ENCODE measurements around the gene PRMT1.

PRMT1 gene

DNA sequence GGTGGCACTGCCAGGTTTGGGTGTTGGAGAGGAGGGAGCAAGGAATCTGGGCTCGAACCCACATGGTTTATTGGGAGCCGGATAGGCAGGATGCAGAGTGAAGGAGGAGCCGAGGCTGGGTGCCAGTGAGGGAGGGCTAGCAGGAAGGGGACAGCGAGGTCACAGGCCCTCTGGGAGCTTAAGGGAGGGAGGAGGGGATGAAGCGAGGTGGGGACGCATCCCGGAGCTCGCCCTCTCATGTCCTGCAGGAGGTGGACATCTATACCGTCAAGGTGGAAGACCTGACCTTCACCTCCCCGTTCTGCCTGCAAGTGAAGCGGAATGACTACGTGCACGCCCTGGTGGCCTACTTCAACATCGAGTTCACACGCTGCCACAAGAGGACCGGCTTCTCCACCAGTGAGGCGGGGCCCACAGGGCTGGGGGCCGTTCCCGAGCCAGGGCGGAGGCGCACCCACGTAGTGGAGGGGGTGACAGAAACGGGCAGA, 8.8 kb downstream of the PRMT1 start:
- TF ChIP-seq CTCF (IDR thresholded peaks at IDR 0.05; ENCODE audit: low read depth, low read length): no peak
- H3K4me3 ChIP-seq (replicated peaks in 1 of 2; ENCODE audit: low read depth in 2 of 2, low read length in 2 of 2): no peak overlapping the region
- no peak for DNase-seq (ENCODE audit: low read depth in 2 of 2)

DNA sequence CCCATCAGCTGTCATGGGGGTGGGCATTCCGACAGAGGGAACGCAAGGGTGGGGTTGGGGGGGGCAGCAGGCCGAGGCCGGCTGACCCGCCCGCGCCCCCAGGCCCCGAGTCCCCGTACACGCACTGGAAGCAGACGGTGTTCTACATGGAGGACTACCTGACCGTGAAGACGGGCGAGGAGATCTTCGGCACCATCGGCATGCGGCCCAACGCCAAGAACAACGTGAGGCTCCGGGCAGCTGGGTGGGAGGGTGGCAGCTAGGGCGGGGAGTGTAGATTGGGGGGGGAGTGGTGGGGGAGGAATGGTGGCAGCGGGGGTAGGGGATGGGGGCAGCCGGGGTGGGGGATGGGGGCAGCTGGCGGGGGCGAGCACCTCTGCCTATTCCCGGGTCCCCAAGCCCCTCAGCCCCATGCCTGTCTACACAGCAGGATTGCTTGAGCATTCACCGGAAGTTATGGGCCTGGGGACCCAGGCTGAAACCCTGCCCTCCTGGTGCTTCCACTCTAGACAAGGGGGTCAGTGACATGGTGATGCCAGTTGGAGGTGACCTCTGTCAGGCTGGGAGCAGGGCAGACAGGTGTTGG, 9.5 kb downstream of the PRMT1 start:
- no peak for TF ChIP-seq CTCF (IDR thresholded peaks at IDR 0.05; ENCODE audit: low read depth, low read length)
- no peak overlapping the region for H3K4me3 ChIP-seq (replicated peaks in 1 of 2; ENCODE audit: low read depth in 2 of 2, low read length in 2 of 2)
- no peak for DNase-seq (ENCODE audit: low read depth in 2 of 2)

GRCh38 chr19:49687150-49687549, 10.1 kb downstream of the PRMT1 start:
- no peak for DNase-seq (ENCODE audit: low read depth in 2 of 2)
- no peak for TF ChIP-seq CTCF (IDR thresholded peaks at IDR 0.05; ENCODE audit: low read depth, low read length)
- no peak overlapping the region for H3K4me3 ChIP-seq (replicated peaks in 1 of 2; ENCODE audit: low read depth in 2 of 2, low read length in 2 of 2)

DNA sequence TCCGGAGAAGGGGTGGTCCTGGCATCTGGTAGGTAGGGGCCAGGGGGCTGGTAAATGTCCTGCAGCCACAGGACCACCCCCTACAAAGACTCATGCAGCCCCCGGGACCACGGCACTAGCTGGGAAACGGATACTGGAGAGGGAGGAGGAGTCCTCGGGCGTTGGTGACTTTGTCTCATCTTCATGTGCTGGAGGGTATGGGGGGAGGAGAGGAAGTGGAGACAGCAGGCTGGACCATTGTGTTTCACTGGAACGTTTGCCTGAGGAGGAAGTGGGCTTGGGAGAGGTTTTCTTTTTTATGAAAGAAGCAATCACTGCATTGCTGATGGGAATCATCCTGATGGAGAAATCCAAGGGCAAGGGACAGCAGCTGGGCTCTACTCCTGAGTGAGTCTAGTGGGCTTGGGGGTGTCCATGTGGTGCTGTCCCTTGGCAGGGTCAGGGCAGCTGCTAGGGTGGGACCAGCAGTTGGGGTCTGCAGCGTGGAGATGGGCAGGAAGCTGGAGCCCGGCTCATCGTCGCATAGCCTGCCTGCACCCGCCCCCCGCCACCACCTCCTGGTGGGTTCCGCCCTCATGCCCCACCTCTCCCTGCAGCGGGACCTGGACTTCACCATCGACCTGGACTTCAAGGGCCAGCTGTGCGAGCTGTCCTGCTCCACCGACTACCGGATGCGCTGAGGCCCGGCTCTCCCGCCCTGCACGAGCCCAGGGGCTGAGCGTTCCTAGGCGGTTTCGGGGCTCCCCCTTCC, 10.7 kb downstream of the PRMT1 start:
- no peak for TF ChIP-seq CTCF (IDR thresholded peaks at IDR 0.05; ENCODE audit: low read depth, low read length)
- H3K4me3 ChIP-seq (replicated peaks in 1 of 2; ENCODE audit: low read depth in 2 of 2, low read length in 2 of 2): no peak overlapping the region
- peak in 1 of 2 donors; percentile 51 for DNase-seq (ENCODE audit: low read depth in 2 of 2)

GRCh38 chr19:49688531-49689132, 11.6 kb downstream of the PRMT1 start:
- no peak for TF ChIP-seq CTCF (IDR thresholded peaks at IDR 0.05; ENCODE audit: low read depth, low read length)
- DNase-seq (ENCODE audit: low read depth in 2 of 2): no peak
- H3K4me3 ChIP-seq (replicated peaks in 1 of 2; ENCODE audit: low read depth in 2 of 2, low read length in 2 of 2): no peak overlapping the region

DNA sequence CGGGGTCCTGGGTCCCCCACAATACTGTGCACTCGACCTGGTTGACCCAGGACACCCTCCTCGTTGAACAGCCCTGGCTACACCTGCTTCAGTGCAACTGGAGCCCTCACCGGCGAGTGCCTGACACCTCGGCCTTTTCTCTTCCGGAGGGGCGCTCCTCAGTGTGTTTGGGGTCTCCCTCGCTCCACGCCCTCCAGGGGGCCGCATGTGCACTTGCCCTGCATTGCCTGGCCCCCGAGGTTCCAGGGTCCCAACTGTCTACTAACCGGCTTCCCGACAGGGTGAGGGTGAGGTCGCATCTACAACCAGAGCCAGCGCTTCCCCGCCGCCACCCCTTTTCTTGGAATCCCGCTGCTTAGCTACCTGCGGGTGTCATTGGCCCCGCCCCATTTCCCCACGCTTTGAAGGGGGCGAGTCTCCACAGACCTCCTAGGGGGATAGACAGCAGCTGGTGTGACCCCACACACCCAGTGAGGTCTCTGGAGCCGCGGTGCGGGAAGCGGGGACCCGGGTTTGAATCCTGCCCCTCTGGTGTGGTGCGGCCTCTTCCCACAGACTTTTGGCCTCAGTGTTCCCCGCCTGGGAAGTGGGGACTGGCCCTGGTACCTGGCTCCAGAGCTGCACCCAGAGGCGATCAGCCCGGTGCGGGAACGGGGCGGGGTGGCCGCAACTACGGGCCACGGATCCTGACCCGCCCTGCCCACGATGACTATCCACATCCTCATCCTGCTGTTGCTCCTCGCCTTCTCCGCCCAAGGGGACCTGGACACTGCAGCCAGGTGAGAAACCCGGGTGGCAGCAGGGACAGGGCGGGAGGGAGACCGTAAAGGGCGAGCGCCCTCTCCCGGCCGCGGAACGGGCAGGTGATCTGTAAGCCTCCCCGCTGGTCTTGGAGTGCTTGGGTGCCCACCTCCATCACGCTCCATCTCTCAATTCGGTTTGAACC, 12.3 kb downstream of the PRMT1 start, which contains the start of gene ADM5:
ADM5 (plus strand) TSS at position 462 of the 946 bp plus-strand sequence; CDS start at position 706, 244 bp downstream.
- peak within 1 kb of the TSS; percentile 47 to 53 for H3K4me3 ChIP-seq (replicated peaks in 1 of 2; ENCODE audit: low read depth in 2 of 2, low read length in 2 of 2)
- peak; percentile 50 for TF ChIP-seq CTCF (IDR thresholded peaks at IDR 0.05; ENCODE audit: low read depth, low read length)
- DNase-seq (ENCODE audit: low read depth in 2 of 2): no peak

Data from cardiac fibroblast (primary cell).